HFFc6 (cell line): ENCODE measurements around the gene ST6GAL1. TPM values are rescaled to one million over a fixed set of nuclear protein-coding genes. Genes with fewer than 3 reads are reported as not detected.

ENCODE experiments used
- DNase-seq: peaks from one replicate; pipeline ENCODE4 v3.0.0-alpha.2; 2018
- H3K27ac Mint-ChIP-seq: 2 replicates; pipeline ENCODE4 v1.8.0; 2020; ENCODE audit warnings: mild to moderate bottlenecking, mixed read lengths
- H3K27me3 Mint-ChIP-seq: 2 replicates; pipeline ENCODE4 v1.8.0; 2021; ENCODE audit warnings: mild to moderate bottlenecking, moderate library complexity, mixed read lengths; ENCODE audit not compliant: insufficient read depth
- H3K36me3 Mint-ChIP-seq: 2 replicates; pipeline ENCODE4 v1.8.0; 2021; ENCODE audit warnings: low read depth, mixed read lengths
- H3K4me1 Mint-ChIP-seq: 2 replicates; pipeline ENCODE4 v1.8.0; 2020; ENCODE audit warnings: low read depth, mixed read lengths
- H3K4me3 Mint-ChIP-seq: 2 replicates; pipeline ENCODE4 v1.8.0; 2020; ENCODE audit warnings: mild to moderate bottlenecking, moderate library complexity, mixed read lengths
- H3K9me3 Mint-ChIP-seq: 2 replicates; pipeline ENCODE4 v1.8.0; 2020; ENCODE audit warnings: mild to moderate bottlenecking, mixed read lengths
- CTCF ChIP-seq: fragments of 200-600 bp; sonication (generic); IDR thresholded peaks from 2 replicates; pipeline ENCODE4 v1.5.0; 2021; ENCODE audit warnings: antibody characterized with exemption, mild to moderate bottlenecking
- total RNA-seq, 6 experiments: library from RNA; stranded (reverse); fragmentation: NEBNext Ultra II Directional; extraction: Animal tissue kit (Norgen Biotek cat#: 25700); gene quantifications; 2 replicates in 1 of 6; 3 replicates in 5 of 6; pipeline ENCODE4 v1.2.3, GENCODE V29; 2021

ST6GAL1 gene
- total RNA-seq, 6 experiments from 2014 or later, result 0.88 to 2.6 (median 1.9) TPM

DNA sequence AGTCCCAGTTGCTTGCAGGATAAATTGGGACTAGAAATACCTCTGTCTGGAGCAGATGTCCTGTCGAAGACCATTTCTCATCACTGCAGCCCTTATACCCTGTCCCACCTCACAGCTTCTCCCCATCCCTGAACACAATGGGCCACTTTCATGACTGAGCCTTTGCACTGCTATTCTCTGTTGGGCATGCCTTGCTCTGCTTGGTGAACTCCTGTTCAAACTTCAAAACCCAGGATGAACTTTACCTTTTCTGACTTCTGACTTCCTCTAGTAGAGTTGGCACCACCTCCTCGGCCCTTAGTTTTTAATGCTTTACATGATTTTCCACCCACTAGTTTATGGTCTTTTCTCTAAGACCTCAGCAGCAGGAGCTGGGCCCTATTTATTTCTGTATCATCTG is 48.4 kb downstream of the ST6GAL1 start:
- TF ChIP-seq CTCF, result no peak
- Mint-ChIP-seq H3K36me3 (no peaks in the 10 kb centered on the region), H3K4me3 (no peak overlapping the region), H3K27me3 (peaks cover 23% of the 10 kb centered on the region), H3K4me1 (peaks cover 12% of the 10 kb centered on the region; the same call in 1 of the 2 replicates), H3K9me3 (no peaks in the 10 kb centered on the region), H3K27ac (no peak overlapping the region)
- DNase-seq, result no peak

DNA sequence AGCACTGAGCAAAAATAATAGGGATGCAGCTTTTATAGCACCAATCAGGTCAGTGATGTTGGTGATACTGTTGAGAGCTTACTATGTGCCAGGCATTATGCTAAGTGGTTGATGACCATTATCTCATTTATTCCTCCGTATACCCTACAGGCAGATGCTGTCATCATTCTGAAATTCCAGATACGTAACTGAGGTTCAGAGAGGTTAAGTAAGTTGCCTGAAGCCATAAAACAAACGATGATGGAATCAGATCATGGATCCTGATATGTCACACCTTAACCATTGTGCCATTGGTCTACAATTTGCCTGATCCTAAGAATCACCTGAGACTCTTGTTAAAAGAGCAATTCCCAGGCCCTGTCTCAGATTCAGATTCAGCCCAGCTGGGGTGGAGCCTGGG is 49.5 kb downstream of the ST6GAL1 start:
- Mint-ChIP-seq H3K36me3 (no peaks in the 10 kb centered on the region), H3K27me3 (peaks cover 28% of the 10 kb centered on the region), H3K27ac (no peak overlapping the region), H3K9me3 (no peaks in the 10 kb centered on the region), H3K4me1 (peaks cover 12% of the 10 kb centered on the region; the same call in 1 of the 2 replicates), H3K4me3 (no peak overlapping the region)
- no peak for TF ChIP-seq CTCF
- DNase-seq, result peak; percentile 20

DNA sequence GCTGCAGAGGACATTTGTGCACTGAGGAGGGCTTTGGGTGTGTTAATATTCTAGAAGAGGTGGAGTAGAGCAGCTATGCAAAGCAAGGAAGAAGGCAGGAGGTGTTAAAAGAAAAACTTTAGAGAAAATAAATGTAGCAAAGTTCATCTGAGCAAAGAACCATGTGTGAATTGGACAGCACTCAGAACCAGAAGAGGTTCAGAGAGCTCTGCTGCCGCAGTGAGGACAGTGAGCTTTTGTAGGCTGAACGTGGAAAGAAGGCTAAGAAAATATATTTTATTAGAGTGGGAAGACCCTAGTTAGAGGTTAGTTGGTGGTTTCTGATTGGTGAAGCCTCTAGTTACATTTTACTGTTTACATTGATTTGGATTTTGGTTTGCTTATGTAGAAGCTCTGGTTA is 50.7 kb downstream of the ST6GAL1 start:
- H3K36me3 Mint-ChIP-seq, result no peaks in the 10 kb centered on the region
- peaks cover 23% of the 10 kb centered on the region for H3K27me3 Mint-ChIP-seq
- H3K27ac Mint-ChIP-seq, result no peak overlapping the region
- H3K4me3 Mint-ChIP-seq, result no peak overlapping the region
- DNase-seq, result no peak
- no peak for TF ChIP-seq CTCF
- H3K4me1 Mint-ChIP-seq, result peaks cover 12% of the 10 kb centered on the region; the same call in 1 of the 2 replicates
- H3K9me3 Mint-ChIP-seq, result no peaks in the 10 kb centered on the region

DNA sequence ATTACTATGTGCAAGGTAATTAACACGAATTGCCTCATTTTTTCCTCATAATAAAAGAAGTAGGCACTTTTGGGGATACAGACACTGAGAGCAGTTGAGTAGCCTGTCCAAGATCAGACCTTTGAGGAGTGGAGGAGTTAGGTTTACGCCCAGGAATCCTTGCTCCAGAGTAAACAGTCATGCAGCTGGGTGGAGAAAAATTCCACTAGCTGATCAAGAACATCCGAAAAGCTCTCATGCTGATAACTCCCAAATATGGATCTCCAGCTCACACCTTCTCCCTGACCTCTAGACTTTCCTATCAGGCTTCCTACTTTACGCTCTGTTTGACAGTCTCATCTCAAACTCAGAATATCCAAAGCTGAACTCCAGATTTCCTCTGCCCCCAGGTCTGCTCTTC is 53.3 kb downstream of the ST6GAL1 start:
- Mint-ChIP-seq H3K4me1 (0 out of 2 replicates have a peak, but pooled peaks cover 6% of the 10 kb centered on the region), H3K36me3 (no peaks in the 10 kb centered on the region), H3K9me3 (no peaks in the 10 kb centered on the region), H3K4me3 (no peak overlapping the region), H3K27me3 (peaks cover 22% of the 10 kb centered on the region), H3K27ac (no peak overlapping the region)
- no peak for TF ChIP-seq CTCF
- no peak for DNase-seq

- peaks cover 22% of the 10 kb centered on the region for H3K27me3 Mint-ChIP-seq
- DNase-seq, result no peak
- H3K9me3 Mint-ChIP-seq, result no peaks in the 10 kb centered on the region
- H3K27ac Mint-ChIP-seq, result no peak overlapping the region
- H3K4me3 Mint-ChIP-seq, result no peak overlapping the region
- H3K4me1 Mint-ChIP-seq, result 0 out of 2 replicates have a peak, but pooled peaks cover 6% of the 10 kb centered on the region
- no peak for TF ChIP-seq CTCF
- no peaks in the 10 kb centered on the region for H3K36me3 Mint-ChIP-seq
Observed at GRCh38 chr3:186984064-186984463, 53.7 kb downstream of the ST6GAL1 start.
